AG04449 (cell line): ENCODE measurements around the gene ARMS2.

Experiments used
- CTCF ChIA-PET: fragments of 350-600 bp; formaldehyde crosslinking; extraction: SDS; loops from one replicate; lab custom pipeline; 2021; ENCODE audit warnings: antibody characterized with exemption; lab: Yijun Ruan, JAX
- POLR2A ChIA-PET: fragments of 400-600, 350-600 bp; formaldehyde crosslinking; extraction: SDS; loops from one replicate; lab custom pipeline; 2020; ENCODE audit warnings: antibody characterized with exemption, inconsistent platforms; lab: Yijun Ruan, JAX
- DNase-seq: peaks from one replicate; pipeline ENCODE4 v3.0.0-alpha.2; 2010; ENCODE audit warnings: low read depth, low spot score
- H3K4me3 ChIP-seq: 2 replicates; pipeline ENCODE4 v1.5.1; 2011; ENCODE audit warnings: low read depth, mild to moderate bottlenecking, control low read depth, low read length
- TF ChIP-seq, protein P1 (sequence below): IDR thresholded peaks from one replicate; pipeline ENCODE4 v1.5.1; 2011; ENCODE audit warnings: mild to moderate bottlenecking, moderate library complexity, low read length, control low read depth, inconsistent platforms; ENCODE audit not compliant: insufficient read depth; ENCODE audit errors: missing control alignments

The ARMS2 gene

GRCh38 chr10:122454603-122455080 lies at the start of gene ARMS2:
Gene ARMS2 (plus strand): TSS chr10:122454653. CDS start chr10:122454728, 75 bp downstream.
- no peak within 1 kb of the TSS for H3K4me3 ChIP-seq
- CTCF ChIA-PET, result interaction anchor here (1.0 to 3.6 kb wide), 4 partner anchors 19 to 160 kb away, joined by 3 to 26 read pairs (median 6); no protein-coding TSS in a partner anchor
- POLR2A ChIA-PET, result no interaction called here
- no peak for DNase-seq
- TF ChIP-seq, protein P1, sequence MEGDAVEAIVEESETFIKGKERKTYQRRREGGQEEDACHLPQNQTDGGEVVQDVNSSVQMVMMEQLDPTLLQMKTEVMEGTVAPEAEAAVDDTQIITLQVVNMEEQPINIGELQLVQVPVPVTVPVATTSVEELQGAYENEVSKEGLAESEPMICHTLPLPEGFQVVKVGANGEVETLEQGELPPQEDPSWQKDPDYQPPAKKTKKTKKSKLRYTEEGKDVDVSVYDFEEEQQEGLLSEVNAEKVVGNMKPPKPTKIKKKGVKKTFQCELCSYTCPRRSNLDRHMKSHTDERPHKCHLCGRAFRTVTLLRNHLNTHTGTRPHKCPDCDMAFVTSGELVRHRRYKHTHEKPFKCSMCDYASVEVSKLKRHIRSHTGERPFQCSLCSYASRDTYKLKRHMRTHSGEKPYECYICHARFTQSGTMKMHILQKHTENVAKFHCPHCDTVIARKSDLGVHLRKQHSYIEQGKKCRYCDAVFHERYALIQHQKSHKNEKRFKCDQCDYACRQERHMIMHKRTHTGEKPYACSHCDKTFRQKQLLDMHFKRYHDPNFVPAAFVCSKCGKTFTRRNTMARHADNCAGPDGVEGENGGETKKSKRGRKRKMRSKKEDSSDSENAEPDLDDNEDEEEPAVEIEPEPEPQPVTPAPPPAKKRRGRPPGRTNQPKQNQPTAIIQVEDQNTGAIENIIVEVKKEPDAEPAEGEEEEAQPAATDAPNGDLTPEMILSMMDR, result no peak

DNA sequence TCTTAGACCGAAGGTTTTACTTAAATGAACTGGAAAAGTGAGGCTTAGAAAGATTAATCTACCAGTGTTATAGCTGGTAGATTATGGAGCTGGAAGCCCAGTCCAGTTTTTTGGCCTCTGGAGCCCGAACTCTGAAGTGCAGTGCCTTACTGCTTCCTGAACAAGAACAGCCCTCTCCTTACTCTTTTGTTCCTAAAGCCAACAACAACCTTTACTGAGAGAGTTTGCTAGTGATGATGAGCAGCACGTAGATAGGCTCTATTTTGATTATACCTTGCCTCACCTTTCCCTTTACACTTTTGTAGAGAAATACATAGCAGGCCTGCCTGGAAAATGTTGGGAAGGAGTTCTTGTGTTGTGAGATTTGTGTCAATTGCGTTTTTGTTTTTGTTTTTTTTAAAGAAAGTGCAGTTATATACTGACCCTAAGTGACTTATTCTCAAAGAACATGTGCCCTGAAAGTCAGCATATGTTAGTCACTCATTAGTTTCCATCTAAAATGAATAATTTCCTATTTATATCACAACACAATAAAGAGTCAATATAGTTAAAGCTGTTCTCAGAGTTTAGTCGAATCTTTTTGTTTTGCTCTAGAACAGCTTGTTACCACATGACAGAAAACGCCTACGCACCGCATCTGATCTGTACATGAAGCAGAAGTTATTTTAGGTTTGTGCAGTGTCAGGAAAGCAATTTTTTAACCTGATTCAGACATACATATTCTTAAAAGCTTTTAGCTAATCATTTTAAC lies 46.9 kb upstream of the ARMS2 start:
- TF ChIP-seq, protein P1, result no peak
- H3K4me3 ChIP-seq, result no peak overlapping the region
- CTCF ChIA-PET, result interaction anchor here (1.0 to 1.4 kb wide), 2 partner anchors 27 to 64 kb away, joined by 3 to 6 read pairs; no protein-coding TSS in a partner anchor
- no peak for DNase-seq
- POLR2A ChIA-PET, result no interaction called here

- TF ChIP-seq, protein P1, result no peak
- no peak for DNase-seq
- ChIA-PET POLR2A (no interaction called here), CTCF (interaction anchor here (0.6 to 3.6 kb wide), 3 partner anchors 22 to 362 kb away, joined by 3 to 17 read pairs (median 5); no protein-coding TSS in a partner anchor)
- no peak overlapping the region for H3K4me3 ChIP-seq
These were observed 41.1 kb upstream of the ARMS2 start for GRCh38 chr10:122413327-122413726.

GRCh38 chr10:122417667-122418066 lies 36.8 kb upstream of the ARMS2 start:
- CTCF ChIA-PET, result no interaction called here
- no peak for DNase-seq
- POLR2A ChIA-PET, result no interaction called here
- TF ChIP-seq, protein P1, result no peak
- H3K4me3 ChIP-seq, result no peak overlapping the region

DNA sequence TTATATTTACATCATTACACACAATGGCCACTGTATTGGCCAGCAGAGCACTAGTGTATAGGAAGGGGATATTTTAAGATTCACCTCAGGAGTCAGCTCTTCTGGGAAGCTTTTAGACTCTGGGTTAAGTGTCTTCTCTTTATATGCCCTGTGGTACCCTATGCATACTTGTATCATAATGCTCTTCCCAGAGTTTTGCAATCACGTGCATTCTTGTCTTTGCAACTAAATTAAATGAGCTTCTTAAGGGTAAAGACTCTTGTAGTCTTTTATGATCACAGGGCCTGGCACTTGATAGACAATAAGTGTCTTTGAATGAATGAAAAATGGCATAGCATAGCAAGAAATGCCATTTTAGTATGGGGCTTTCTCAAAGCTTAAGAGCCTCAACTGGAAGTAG lies 35.4 kb upstream of the ARMS2 start:
- ChIA-PET POLR2A (no interaction called here), CTCF (interaction anchor here (1.0 to 3.0 kb wide), 9 partner anchors 16 to 276 kb away, joined by 3 to 28 read pairs (median 7); no protein-coding TSS in a partner anchor)
- no peak for DNase-seq
- no peak overlapping the region for H3K4me3 ChIP-seq
- TF ChIP-seq, protein P1, result no peak
